H4 (cell line): ENCODE data around the gene EPPIN. TPM values are rescaled to one million over a fixed set of nuclear protein-coding genes. Genes with fewer than 3 reads are reported as not detected.
"Not testable (repeated sequence)": the region's sequence is repeated elsewhere in the genome, so short reads cannot be mapped to it uniquely, and the experiment has no call there.

Experiments used
- DNase-seq: peaks from one replicate; pipeline ENCODE4 v3.0.0-alpha.2; 2015; ENCODE audit warnings: low spot score
- total RNA-seq: library from RNA; depleted of rRNA; stranded (reverse); fragments of >200 nt; shearing (Covaris generic); gene quantifications from 2 replicates; pipeline ENCODE4 v1.2.3, GENCODE V29; 2014; rRNA removed

Gene EPPIN
- not detected in 2 replicates for total RNA-seq

- DNase-seq = no peak
Observed at GRCh38 chr20:45547206-45547770, at the start of gene EPPIN. EPPIN (minus strand) TSS chr20:45547401; CDS start chr20:45547357, 44 bp downstream.

DNA sequence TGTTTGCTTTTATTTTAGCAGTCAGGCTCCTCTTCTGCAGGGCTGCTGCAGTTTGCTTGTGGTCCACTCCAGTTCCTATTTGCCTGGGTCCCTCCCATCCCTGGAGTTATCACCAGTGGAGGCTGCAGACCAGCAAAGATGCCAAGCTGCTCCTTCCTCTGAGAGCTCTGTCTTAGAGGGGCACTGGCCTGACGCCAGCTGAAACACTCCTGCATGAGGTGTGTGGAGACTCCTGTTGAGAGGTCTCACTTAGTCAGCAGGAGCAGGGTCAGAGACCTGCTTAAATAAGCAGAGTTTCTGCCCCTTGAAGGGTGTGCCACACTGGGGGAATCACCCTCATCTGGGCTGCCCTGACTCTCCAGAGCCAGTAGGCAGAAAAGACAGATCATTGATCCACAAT lies 48.0 kb upstream of the EPPIN start:
- no peak for DNase-seq

DNA sequence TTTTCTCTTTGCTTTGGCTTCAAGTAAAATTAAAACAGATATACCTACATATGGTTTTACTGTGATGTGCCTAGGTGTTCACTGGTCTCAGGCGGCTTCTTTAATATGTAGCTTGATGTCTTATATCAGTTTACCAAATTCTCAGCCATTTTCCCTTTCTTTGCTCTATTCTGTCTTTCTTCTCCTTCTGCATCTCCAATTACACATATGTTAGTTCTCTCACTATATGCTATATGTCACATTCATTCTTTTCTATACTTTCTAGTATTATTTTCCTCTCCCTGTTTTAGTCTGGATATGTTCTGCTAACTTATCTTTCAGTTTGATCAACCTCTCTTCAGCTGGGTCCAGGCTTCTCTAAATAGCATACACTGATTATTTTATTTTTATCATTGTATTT lies 46.3 kb upstream of the EPPIN start:
- no peak for DNase-seq

DNA sequence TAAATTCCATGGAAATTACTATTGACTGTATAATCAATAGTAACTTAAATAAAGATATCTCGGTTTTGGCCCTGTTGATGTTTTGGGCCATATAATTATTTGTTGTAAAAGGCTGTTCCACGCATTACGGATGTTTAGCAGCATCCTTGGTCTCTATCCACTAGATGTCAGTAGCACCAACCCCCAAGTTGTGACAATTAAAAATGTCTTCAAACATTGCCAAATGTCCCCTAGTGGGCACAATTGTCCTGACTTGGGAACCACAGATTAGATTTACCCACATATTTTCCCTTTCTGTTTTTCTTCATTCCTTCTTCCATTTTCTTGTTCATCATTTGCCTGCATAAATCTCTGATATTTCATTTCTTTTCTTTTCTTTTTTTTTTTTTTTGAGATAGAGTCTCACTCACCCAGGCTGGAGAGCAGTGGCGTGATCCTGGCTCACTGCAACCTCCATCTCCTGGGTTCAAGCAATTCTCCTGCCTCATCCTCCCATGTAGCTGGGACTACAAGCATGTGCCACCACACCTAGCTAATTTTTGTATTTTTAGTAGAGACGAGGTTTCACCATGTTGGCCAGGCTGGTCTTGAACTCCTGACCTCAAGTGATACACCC lies 45.5 kb upstream of the EPPIN start:
- peak; percentile 73 for DNase-seq

DNA sequence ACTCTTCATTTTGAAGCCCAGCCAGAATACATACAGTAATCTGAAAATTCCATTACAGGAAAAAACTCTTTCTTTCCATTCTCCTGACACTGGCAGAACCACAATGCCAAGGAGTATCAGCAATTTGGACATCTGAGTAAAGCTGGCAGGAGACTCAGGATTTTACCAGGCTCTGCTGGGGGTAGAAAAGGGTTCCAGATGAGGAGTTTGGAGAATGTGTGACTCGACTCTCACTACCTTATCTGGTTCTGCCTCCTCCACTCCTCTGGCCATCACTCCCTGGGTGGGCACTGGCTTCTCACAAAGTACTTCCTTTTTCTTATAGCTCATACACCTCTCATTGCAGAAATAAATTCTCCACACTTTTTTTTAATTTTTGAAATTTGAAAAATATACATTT lies 42.5 kb upstream of the EPPIN start:
- no peak for DNase-seq

DNA sequence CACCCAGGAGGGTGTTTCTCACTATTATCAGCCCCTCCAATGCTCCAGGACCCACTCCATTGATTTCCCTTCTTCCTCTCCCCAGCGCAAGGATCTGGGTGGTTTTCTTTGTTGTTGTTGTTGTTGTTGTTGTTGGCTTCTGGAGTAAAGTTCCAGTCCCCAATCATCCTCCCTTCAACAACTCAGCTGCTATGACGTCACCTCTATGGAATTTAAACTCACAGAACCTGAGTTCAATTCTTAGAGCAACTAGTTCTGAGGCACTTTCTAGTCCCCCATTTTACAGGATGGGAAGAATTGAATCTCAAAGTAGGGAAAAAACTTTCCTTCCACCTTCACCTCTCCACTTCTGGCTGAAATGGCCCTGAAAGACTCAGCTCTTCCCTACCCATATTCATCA lies 41.6 kb upstream of the EPPIN start:
- DNase-seq = no peak

DNA sequence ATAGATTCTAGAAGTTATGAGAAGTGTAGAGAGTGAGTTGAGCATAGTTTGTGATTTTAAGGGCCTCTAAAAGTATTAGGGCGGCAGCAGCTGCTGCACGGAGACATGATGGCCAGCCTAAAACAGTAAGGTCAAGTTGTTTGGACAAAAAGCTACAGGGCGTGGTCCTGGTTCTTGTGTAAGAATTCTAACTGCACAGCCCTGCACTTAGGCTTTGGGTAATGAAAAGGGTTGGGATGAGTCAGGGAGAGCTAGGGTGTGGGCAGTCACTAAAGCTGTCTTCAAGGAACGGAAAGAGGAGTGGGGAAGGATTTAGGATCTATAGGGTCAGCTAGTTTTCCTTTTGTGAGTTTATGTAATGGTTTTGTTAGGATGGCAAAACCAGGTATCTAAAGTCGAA lies 38.8 kb upstream of the EPPIN start:
- not testable (repeated sequence) for DNase-seq

DNA sequence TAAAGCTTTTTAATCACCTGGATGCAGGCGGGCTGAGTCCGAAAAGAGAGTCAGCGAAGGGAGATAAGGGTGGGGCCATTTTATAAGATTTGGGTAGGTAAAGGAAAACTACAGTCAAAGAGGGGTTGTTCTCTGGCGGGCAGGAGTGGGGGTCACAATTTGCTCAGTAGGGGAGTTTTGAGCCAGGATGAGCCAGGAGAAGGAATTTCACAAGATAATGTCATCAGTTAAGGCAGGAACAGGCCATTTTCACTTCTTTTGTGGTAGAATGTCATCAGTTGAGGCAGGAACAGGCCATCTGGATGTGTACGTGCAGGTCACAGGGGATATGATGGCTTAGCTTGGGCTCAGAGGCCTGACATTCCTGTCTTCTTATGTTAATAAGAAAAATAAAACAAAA lies 37.1 kb upstream of the EPPIN start:
- DNase-seq = not testable (repeated sequence)

DNA sequence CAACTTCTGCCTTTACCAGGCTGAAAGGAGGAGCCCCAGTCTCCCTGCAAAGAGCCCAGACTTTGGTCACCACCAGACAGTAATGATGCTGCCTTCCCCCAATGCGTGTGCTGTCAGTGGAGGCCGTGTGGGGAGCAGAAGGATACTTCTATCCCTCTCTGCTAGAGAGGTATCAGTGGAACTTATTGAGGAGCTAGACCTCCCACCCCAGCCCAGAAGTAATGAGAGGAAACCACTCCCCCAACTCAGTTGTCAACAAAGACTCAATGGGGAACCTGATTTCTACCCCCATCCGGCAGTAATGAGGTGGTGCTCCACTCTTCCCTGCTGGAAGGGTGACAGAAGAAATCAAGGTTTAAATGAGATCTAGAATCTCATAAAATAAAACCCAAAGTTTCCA lies 36.3 kb upstream of the EPPIN start:
- DNase-seq = no peak

GRCh38 chr20:45581702-45582101 lies 34.5 kb upstream of the EPPIN start:
- DNase-seq = no peak

DNA sequence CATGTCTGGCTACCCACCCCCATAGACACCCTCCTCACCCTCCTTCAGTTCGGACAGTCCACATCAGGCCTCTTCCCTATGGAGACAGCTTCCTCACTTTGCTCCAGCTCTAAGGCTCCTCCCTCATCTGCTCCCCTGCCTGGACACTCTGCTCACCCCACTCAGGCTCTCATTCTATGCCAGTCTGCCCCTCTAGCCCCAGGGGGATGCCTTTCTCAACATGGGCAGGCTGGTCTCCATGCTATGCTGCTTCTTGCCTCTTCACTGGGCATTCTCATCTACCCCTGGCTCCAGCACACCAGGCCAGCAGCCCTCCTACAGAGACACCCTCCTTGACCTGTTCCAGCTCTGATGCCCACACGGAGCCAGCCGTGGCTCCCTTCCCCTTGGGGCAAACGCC lies 32.0 kb upstream of the EPPIN start, which contains the start of gene WFDC8:
Gene WFDC8 (minus strand): TSS at position 101 of the 400 bp plus-strand sequence. CDS start 37 bp downstream, at position 64.
- DNase-seq = no peak

GRCh38 chr20:45578231-45578630 lies 31.0 kb upstream of the EPPIN start:
- DNase-seq = no peak

DNA sequence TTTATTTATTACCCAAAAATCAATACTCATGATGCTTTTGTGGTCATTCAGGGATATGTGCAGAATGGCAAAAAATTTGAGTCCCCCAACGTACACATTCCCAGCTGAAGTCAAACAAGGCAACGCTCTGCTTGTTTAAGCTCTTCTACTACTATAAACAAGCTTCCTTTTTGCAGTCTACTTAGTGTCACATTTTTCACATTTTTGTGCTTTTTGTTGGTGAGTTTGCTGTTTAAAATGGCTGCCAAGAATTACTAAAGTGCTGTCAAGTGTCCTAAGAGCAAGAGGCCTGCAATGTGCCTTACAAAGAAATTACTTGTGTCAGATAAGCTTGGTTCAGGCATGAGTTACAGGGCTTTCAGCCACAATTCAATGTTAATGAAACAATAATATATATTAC lies 29.8 kb upstream of the EPPIN start:
- DNase-seq = no peak

DNA sequence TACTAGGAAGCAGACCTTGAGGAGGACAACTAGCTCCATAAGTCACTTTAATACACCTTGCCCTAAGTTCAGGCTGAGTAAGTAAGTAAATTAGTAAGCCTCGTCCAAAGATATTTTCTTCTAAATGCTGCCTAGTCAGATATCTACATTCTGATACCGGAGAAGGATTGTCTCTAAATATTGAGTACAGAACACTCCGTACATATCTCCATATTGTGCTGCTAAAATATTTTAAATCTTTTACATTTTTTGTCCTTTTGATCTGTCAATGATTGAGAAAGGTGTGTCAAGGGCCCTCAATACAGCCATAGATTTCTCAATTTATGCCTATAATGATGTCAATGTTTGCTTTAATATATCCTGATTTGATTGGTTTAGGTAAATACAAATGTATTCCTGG lies 28.7 kb upstream of the EPPIN start:
- DNase-seq = no peak

- not testable (repeated sequence) for DNase-seq
Observed at GRCh38 chr20:45569650-45570049, 22.4 kb upstream of the EPPIN start.

GRCh38 chr20:45564760-45565276 lies 17.6 kb upstream of the EPPIN start:
- DNase-seq = no peak

DNA sequence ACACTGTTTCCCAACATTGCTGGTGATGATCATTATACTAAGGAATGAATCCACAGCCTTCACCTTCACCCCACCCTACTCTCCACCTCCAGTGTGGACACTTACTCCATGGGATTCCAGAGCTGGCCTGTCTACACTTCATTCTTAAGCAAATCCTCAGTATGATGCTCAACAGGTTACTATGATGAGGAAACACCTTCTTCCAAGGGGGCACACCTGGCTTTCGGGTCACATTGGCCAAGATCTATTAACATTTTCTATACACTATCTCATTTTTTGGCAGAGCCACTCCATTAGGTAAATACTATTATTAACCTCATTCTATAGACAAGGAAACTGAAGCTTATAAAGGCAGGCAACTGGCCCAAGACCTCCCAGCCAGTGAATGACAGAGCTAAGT lies 8.0 kb upstream of the EPPIN start:
- no peak for DNase-seq

DNA sequence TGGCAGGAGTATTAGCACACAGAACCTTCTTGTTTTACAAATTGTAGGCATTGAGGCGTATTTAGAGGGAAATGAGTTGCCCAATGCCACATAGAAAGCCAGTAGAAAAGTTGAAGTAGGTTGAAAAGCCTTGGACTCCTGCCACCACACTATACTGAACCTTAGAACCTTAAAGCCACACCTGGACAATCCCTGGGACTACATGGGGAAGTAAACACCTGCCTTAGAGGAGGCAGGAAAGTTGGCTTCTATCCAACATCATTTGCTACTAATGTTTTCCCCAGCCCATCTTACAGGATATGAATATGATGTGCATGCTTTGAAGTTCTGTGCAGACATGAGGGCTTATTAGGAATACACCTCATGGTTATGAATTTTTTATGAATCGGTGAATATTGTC lies 5.3 kb upstream of the EPPIN start:
- no peak for DNase-seq

DNA sequence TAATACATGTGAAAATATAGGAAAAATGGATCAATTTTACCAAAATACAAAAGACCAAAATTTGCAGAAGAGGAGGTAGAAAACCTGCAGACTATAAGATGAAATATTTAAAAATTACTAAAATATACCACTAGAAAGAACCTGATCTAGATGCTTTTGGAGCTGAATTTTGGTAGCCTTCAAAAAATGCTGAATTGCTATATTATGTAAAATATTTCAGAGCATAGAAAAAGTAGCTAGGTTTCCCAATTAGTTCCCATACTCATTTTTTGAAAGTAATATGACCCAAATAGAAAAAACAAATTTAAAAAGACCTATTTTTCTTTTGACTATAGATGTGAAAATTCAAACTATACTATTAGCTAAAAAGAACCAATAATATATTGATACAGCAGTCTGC lies 3.6 kb upstream of the EPPIN start:
- DNase-seq = no peak

GRCh38 chr20:45548410-45548809 lies 1.2 kb upstream of the EPPIN start:
- no peak for DNase-seq

- DNase-seq = peak; percentile 20
Observed at GRCh38 chr20:45545754-45546453, 1.3 kb downstream of the EPPIN start.

GRCh38 chr20:45545351-45545750 lies 1.9 kb downstream of the EPPIN start:
- DNase-seq = no peak

DNA sequence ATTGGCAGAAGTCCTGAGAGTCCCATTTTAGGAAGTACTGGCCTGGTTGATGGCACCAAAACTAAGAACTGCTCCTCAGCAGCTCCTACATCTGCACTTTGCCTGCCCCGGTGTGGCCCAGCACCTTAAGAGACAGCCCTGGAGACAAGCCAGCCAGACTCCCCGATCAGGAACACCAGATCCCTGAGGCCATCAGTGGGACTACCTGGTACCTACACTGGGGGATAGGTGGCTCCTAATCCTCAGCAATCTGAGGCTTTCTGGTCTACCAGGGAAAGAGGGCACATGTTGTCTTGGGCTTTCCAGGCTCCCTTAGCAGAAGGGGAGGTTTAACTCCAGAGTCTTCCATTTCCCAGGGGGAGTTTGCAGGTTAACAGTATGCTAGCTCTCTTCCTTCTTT lies 7.8 kb downstream of the EPPIN start, which contains the start of gene WFDC6:
Gene WFDC6 (minus strand): TSS at position 101 of the 400 bp plus-strand sequence. CDS start 75 bp downstream, at position 26.
- no peak for DNase-seq
